ENCODE results near the gene ANXA11. TPM values are rescaled to one million over a fixed set of nuclear protein-coding genes. Genes with fewer than 3 reads are reported as not detected.
A peak's percentile ranks its signal among the peaks of the same experiment; 100 is the strongest.

Gene ANXA11
- total and polyA plus RNA-seq, 7 donors: 63.2 to 323 (median 109) TPM

- no peak for DNase-seq
- intact Hi-C loops (cut with DNase I): loop anchor here (1.0 to 10.0 kb wide), 2 partner anchors 76 to 770 kb away; no protein-coding TSS in a partner anchor
- peaks cover 0 to 7% (median 5%) of the 10 kb centered on the region in 3 donors for H3K27me3 ChIP-seq
- peak overlapping the region in 3 of 4 donors; percentile 17 to 34 (median 27) for H3K27ac ChIP-seq
- no peak for TF ChIP-seq POLR2AphosphoS5 (IDR thresholded peaks at IDR 0.05)
- no peak for TF ChIP-seq EP300 (IDR thresholded peaks at IDR 0.05)
- 9 to 10% methylated on average over 12 of the region's 12 CpGs for WGBS, 2 donors
- peaks cover 0 to 5% (median under 1%) of the 10 kb centered on the region in 4 donors for H3K9me3 ChIP-seq
- H3K4me1 ChIP-seq: peaks cover 0 to 16% (median 12%) of the 10 kb centered on the region in 4 donors
- H3K36me3 ChIP-seq: no peaks in the 10 kb centered on the region
- H3K4me3 ChIP-seq: peak overlapping the region in 2 of 4 donors; percentile 13 to 21
Measured at GRCh38 chr10:80144696-80145131, 60.6 kb downstream of the ANXA11 start.

GRCh38 chr10:80144067-80144695 lies 61.2 kb downstream of the ANXA11 start:
- H3K4me3 ChIP-seq: peak overlapping the region in 2 of 4 donors; percentile 13 to 21
- TF ChIP-seq CTCF (IDR thresholded peaks at IDR 0.05) (peak in 1 of 4 experiments; percentile 2), EP300 (IDR thresholded peaks at IDR 0.05) (no peak)
- 9 to 14% methylated on average over 28 of the region's 28 CpGs for WGBS, 2 donors
- H3K27me3 ChIP-seq: peaks cover 0 to 12% (median 8%) of the 10 kb centered on the region in 3 donors
- H3K9me3 ChIP-seq: peaks cover 0 to 1% (median 0%) of the 10 kb centered on the region in 4 donors
- peaks cover 0 to 16% (median 12%) of the 10 kb centered on the region in 4 donors for H3K4me1 ChIP-seq
- H3K36me3 ChIP-seq: no peaks in the 10 kb centered on the region
- no peak for DNase-seq
- intact Hi-C loops (cut with DNase I): loop anchor here (1.0 to 10.0 kb wide), 2 partner anchors 76 to 769 kb away; no protein-coding TSS in a partner anchor
- H3K27ac ChIP-seq: peak overlapping the region in 3 of 4 donors; percentile 17 to 34 (median 27)

- H3K27me3 ChIP-seq: peaks cover 0 to 20% (median 17%) of the 10 kb centered on the region in 3 donors
- no peak overlapping the region for H3K4me3 ChIP-seq
- H3K4me1 ChIP-seq: peaks cover 0 to 18% (median 13%) of the 10 kb centered on the region in 4 donors
- WGBS, 2 donors: 33 to 72% methylated on average over 19 of the region's 19 CpGs
- no peak overlapping the region for H3K27ac ChIP-seq
- intact Hi-C loops (cut with DNase I): loop anchor here (10.0 kb wide), 1 partner anchor 767 kb away; no protein-coding TSS in a partner anchor
- H3K9me3 ChIP-seq: no peaks in the 10 kb centered on the region
- no peak for TF ChIP-seq POLR2A (IDR thresholded peaks at IDR 0.05)
- no peak for TF ChIP-seq CTCF (IDR thresholded peaks at IDR 0.05)
- TF ChIP-seq EP300 (IDR thresholded peaks at IDR 0.05): no peak
- TF ChIP-seq POLR2AphosphoS5 (IDR thresholded peaks at IDR 0.05): no peak
- H3K36me3 ChIP-seq: no peaks in the 10 kb centered on the region
- no peak for DNase-seq
Measured at GRCh38 chr10:80141696-80142460, 63.5 kb downstream of the ANXA11 start.

- Histone ChIP-seq H3K27me3 (peaks cover 3 to 36% (median 27%) of the 10 kb centered on the region in 3 donors), H3K9me3 (no peaks in the 10 kb centered on the region), H3K36me3 (no peaks in the 10 kb centered on the region), H3K4me3 (no peak overlapping the region), H3K4me1 (peaks cover 0 to 18% (median 13%) of the 10 kb centered on the region in 4 donors), H3K27ac (no peak overlapping the region)
- WGBS, 2 donors: 89 to 93% methylated on average over 7 of the region's 7 CpGs
- intact Hi-C loops (cut with DNase I): loop anchor here (10.0 kb wide), 1 partner anchor 765 kb away; no protein-coding TSS in a partner anchor
- no peak for DNase-seq
- TF ChIP-seq POLR2A (IDR thresholded peaks at IDR 0.05): no peak
- no peak for TF ChIP-seq POLR2AphosphoS5 (IDR thresholded peaks at IDR 0.05)
Measured at GRCh38 chr10:80140251-80140650, 65.1 kb downstream of the ANXA11 start.

- no peak for DNase-seq
- intact Hi-C loops (cut with DNase I): no loop called here
- no peaks in the 10 kb centered on the region for H3K9me3 ChIP-seq
- H3K27me3 ChIP-seq: peaks cover 3 to 46% (median 29%) of the 10 kb centered on the region in 3 donors
- peaks cover 0 to 10% (median 6%) of the 10 kb centered on the region in 4 donors for H3K4me1 ChIP-seq
- no peaks in the 10 kb centered on the region for H3K36me3 ChIP-seq
- 83 to 87% methylated on average over 2 of the region's 2 CpGs for WGBS, 2 donors
- H3K4me3 ChIP-seq: no peak overlapping the region
- no peak for TF ChIP-seq CTCF (IDR thresholded peaks at IDR 0.05)
- no peak for TF ChIP-seq POLR2AphosphoS5 (IDR thresholded peaks at IDR 0.05)
- no peak for TF ChIP-seq POLR2A (IDR thresholded peaks at IDR 0.05)
- TF ChIP-seq EP300 (IDR thresholded peaks at IDR 0.05): no peak
- no peak overlapping the region for H3K27ac ChIP-seq
Measured at GRCh38 chr10:80139265-80139664, 66.1 kb downstream of the ANXA11 start.
